GM10847 (cell line): ENCODE data around the gene COL23A1.

Source experiments
- POLR2A ChIP-seq: IDR thresholded peaks from 2 replicates; pipeline ENCODE4 v1.6.1; 2011; ENCODE audit not compliant: insufficient read length; ENCODE audit errors: extremely low read depth

COL23A1 gene

DNA sequence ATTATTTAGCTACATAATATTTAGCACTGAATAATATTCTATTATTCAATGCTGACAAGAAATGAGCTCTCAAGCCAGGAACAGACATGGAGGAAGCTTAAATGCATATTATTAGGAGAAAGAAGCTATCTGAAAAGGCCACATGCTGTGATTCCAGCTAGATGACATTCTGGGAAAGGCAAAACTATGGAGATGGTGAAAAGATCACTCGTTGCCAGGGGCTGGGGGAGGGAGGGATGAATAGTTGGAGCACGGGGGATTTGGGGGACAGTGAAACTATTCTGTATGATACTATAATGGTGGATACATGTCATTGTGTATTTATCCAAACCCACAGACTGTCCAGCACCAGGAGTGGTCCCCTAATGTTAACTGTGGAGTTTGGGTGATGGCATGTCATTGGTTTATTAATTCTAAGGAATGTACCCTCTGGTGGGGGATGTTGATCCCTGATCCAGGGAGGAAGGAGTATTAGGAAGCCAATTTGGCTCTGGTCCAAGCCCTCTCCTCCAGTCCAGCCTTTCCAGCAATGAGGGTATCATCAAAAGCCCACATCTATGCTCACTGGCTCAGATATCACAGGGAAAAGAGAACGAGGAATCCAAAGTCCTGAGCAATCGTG lies 162.5 kb downstream of the COL23A1 start:
- TF ChIP-seq POLR2A, result no peak

DNA sequence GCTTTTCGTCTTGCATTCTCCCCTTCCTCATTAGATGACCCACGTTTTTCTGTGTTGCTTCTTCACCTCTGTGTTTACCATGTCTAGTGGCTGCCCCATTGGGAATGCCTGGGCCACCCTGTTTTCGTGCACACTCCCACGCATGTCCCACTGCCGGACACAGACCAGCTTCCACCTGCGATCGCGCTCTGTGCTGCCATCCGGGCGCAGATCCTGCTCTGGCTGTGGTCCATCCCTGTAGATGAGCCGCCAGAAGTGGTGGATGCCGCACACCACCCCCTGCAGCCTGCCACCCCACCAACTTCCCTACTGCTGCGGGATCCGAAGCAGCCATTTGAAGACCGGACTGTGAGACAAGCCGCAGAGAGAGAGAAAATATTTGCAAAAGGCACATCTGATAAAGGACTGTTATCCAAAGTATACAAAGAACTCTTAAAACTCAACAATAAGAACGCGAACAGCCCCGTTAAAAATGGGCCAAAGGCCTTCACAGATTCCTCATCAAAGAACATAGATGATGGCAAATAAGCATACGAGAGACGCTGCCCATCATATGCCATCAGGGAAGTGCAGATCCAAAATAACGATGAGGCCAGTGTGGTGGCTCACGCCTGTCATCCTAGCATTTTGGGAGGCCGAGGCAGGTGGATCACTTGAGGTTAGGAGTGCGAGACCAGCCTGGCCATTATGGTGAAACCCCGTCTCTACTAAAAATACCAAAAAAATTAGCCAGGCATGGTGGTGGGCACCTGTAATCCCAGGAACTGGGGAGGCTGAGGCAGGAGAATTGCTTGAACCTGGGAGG lies 163.7 kb downstream of the COL23A1 start:
- no peak for TF ChIP-seq POLR2A

DNA sequence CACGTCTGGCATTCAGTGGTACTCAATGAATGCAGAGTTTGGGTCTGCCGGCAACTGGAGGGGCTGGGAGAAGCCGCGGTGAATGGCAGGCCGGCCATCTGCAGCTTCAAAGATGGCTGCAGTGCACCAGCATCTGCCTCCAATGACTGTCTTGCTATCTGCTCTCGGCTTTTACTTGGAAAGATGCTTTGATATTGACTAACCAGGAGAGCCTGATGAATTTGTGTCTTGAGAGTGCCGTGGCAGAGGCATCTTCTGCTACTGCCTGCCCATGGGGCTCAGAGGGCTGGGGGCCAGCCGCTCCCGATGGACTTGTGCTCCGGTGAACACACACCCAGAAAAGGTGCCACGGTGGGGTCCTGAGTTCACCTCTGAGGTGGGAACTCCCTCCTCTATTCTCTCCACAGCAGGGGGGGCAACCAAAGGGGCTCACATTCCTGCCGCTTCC lies 164.5 kb downstream of the COL23A1 start:
- no peak for TF ChIP-seq POLR2A

DNA sequence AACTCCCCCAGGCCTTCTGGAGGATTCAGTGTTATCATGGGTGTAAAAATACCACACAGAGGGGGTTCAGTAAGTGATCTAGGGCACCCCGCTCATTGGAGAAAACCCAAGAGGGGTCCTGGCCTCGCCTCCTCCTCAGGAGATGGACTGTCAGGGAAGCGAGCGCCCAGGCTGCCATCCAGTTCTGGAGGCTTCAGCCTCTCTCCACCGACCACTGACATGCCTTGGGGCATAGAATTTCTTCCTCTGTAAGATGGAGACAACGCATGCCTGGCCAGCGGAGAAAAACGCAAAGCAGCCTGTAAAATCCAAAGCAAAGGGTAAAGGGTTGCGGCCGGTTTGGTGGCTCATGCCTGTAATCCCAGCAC lies 165.4 kb downstream of the COL23A1 start:
- TF ChIP-seq POLR2A, result no peak

DNA sequence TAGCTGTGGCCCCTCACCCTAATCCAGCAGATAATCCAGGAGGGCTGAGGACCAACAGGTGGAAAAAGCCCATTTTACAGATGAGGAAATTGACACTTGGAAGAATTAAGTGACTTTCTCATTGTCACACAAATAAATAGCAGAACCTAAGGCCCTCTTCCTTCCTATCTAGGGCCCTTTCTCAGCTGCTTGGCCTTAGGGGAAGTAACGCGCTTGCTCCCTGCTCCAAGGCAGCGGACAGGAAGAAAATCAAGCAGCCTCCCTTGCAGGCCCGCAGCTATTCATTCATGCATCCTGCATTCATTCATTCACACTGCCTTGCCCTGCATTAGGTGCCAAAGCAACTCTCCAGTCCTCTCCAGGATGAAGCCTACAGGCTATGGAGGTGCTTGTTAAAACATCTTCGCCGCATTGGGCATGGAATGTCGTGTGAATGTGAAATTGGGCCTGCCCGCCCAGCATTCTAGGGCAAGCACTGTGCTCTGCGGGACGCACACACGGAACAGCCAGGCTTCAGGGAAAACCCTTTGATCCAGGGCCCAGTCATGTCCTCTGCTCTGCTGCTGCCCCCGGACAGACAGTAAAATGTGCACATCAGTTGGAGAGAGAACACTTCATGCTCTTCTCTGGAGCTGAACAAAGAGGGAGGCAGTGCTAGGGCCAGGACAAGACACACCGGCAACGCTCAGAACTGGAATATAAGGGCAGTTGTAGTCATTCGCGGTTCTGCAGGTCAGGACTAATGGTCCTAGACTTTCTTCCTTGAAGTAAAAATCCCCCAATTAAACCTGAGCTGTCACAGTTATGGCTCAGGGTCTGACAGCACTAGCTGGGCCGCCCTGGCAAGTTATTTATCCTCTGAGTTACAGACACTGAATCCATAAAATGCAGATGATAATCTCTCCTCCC lies 166.0 kb downstream of the COL23A1 start:
- TF ChIP-seq POLR2A, result no peak

DNA sequence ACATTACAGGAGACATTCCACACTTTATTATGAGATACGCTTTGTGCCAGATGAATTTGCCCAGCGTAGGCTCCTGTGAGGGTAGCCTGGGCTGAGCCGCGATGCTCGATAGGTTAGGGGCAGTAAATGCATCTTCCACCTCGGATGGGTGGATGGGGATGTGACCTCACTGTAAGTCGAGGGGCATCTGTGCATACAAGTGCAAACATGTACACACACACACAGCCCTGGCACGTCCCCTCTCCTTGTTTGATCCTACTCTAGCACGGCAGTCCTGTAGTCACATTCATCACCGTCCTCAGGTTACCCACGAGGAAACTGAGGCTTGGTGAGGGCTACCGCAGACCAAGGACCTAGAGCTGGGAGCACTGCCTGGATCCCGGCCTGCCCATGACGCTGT lies 166.8 kb downstream of the COL23A1 start:
- TF ChIP-seq POLR2A, result no peak

DNA sequence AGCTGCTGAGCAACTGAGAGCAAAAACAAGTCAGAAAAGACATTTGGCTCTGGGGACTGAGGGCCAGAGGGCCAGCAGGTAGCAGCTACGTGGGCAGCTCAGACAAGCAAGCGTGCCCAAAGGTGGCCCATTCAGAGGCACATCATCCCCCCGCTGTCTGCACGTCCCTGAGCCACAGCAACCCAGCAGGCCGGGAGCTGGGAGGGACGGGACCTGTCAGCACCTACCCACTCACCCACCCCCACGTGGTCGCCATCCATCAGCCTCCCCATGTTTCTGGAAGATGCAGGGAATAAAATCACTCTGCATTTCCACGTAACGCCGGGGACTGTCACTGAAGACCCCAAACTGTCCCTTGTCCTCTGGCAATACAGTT lies 167.8 kb downstream of the COL23A1 start:
- no peak for TF ChIP-seq POLR2A

DNA sequence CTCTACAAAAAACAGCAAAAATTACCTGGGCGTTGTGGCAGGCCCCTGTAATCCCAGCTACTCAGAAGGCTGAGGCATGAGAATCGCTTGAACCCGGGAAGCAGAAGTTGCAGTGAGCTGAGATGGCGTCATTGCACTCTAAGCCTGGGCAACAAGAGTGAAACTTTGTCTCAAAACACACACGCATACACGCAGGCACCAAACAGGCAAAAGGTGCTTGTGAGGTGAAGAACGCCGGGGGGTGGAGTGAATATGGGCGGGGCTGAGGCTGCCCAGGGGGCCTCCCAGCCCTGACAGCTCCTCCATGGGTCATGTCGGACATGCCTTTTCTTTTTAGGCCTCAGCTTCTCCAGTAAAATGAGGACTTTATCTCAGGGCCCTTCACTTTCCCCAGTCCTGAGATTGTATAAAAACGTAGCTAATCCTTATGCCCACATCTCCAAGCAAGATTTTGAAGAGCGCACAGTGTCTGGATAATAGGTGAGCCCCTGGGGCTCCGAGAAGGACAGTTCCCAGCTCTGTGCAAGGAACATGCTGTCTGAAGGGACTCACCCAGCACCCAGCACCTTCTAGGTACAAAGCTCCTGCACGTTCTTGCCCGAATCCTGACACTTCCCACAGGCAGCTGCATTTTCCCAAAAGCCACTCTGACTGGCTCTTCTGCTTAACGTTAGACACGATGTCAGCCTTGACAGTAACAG lies 168.3 kb downstream of the COL23A1 start:
- no peak for TF ChIP-seq POLR2A

DNA sequence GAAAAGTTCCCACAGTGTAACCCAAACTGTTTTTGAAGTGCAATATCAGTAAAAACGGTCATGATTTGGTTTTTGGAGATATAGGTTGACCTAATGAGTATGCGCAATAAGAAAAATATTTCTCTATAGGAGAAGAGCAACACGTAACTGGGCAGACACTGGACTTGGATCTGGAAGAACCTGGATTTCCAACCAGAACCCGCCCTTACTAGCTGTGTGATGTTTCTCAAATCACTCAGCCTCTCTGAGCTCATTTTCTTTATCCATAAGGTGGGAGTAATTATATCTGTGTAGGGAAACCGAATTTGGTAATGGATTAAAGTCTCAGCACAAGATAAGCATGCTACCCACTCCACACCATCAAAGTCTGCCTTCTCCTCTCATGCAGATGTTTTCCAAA lies 169.1 kb downstream of the COL23A1 start:
- no peak for TF ChIP-seq POLR2A

DNA sequence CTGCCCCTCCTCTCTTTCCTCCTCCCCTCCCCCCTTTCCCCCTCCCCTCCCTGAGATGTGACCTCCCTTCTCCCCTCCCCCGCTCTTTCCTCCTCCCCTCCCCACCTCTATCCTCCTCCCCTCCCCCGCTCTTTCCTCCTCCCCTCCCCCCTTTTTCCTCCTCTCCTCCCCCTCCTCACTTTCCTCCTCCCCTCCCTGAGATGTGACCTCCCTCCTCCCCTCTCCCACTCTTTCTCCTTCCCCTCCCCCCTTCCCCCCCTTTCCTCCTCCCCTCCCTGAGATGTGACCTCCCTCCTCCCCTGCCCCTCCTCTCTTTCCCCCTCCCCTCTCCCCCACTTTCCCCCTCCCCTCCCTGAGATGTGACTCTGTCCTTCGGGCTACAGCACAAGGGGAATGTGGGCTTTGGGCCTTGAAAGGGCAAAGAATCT lies 169.8 kb downstream of the COL23A1 start:
- no peak for TF ChIP-seq POLR2A

DNA sequence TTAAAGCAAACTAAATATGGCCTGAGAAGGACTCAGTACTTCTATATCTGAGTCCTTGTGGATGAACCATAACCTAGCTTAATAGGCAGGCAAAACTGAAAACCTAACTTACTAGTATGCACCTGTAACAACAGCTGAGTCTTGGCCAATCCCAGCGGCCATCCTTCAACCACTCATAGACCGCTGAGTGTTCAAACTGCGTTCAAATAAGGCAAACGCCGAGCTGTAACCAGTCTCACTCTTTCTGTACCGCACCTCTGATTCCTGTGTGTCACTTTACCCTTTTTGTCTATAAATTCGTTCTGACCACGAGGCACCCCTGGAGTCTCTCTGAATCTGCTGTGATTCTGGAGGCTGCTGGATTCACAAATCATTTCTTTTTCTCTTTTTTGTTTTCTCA lies 170.5 kb downstream of the COL23A1 start:
- no peak for TF ChIP-seq POLR2A

DNA sequence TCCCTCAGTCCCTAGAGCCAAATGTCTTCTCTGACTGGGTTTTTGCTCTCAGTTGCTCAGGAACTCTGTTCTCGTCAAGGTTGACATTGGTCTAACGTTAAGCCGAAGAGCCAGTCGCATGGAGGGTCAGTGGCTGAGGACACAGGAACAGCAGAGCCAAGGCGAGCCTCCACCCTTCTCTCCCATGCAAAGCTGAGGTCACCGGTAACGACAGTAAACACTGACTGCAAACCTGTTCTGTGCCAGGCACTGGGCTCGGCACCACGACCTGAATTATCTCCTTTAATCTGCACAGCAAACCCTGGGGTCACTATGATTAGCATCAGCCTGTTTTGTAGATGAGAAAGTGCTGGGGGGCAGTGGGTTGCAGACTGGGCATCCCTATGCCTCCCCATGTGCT lies 171.0 kb downstream of the COL23A1 start:
- no peak for TF ChIP-seq POLR2A

DNA sequence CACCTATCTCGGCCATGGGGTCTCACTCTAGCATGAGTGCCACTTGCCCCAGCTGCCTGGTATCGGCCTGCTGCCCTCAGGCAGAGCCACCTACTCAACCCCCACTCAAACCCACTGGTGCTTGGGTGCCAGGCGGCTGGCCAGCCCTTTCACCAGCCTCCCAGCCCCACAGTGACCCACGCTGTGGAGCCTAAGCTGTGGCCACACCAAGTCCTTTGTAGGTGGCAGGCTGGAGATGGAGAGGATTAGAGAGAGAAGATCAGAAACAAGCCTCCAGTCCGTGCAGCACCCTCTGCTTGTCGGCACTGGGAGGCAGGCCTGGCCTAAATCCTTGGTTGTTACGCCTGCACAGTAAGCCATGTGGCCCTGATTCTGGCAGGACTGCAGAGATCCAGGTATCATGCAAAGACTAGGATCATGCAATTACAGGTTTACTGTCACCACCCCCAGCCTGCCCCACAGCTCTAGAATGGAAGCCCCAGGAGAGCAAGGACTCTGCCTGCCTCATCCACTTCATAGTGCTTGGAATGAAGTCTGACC lies 171.7 kb downstream of the COL23A1 start:
- TF ChIP-seq POLR2A, result no peak

DNA sequence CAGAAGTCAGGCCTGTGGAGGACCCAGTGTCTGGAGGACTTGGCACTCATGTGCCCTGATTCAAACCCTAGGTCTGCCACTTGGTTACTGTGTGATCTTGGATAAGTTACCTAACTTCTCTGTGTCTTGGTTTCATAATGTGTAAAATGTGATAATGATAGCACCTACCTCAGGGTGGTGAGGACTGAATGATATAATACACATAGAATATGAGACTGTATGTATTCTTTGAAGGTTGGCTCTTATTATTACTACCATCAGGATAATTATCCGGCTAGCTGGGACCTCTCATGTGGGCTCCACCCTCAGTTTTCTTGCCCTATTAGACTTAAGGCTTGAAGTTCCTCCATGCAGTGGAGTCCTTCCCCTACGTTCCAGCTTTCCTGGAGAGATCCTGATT lies 172.2 kb downstream of the COL23A1 start:
- no peak for TF ChIP-seq POLR2A

DNA sequence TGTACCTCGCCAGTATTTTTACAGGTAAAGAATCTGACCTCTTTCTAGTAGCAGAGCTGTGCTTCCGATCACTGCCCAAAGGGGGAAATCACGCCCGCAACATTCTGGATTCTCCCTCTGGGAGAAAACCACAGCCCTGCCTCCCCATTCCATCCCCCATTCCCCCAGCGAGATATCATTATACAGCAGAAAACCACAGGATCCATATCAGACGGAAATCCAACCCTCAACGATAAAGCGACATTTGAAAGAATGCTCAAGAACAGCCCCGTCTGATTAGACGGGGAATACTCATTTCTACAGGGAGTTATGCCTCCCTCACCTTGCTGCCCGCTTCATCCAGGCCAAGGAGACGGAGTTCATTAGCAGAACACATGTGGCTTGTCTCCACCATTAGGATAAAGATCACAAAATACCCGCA lies 172.8 kb downstream of the COL23A1 start:
- no peak for TF ChIP-seq POLR2A

DNA sequence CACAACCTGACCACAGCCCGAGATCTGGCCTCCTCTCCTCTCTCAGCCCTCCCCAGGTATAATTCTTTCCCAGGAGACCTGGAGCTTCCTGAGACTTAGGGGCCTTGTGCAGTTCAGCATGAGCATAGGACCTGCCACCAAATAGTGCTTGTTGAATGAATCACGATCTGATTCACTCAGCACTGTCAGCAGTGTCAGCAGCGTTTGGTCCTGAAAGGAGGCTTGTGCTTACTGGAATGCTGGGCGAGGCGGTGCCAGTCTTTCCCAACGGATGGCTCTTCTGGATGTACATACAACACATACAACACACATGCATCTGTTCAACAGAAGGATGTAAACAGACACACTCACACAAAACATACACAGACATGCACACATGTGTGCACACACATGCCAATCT lies 173.3 kb downstream of the COL23A1 start:
- no peak for TF ChIP-seq POLR2A
